Stimulated activated CD4-positive, alpha-beta T cell treated with anti-CD3 and anti-CD28 coated beads, Interleukin-12 subunit alpha, Interleukin-12 subunit beta, amount 100 ng/mL, for 4 hours (primary cell): ENCODE data around the gene ADAP1.

ENCODE experiments used
- DNase-seq: peaks from one replicate; pipeline ENCODE4 v3.0.0-alpha.2; 2020

Gene ADAP1

DNA sequence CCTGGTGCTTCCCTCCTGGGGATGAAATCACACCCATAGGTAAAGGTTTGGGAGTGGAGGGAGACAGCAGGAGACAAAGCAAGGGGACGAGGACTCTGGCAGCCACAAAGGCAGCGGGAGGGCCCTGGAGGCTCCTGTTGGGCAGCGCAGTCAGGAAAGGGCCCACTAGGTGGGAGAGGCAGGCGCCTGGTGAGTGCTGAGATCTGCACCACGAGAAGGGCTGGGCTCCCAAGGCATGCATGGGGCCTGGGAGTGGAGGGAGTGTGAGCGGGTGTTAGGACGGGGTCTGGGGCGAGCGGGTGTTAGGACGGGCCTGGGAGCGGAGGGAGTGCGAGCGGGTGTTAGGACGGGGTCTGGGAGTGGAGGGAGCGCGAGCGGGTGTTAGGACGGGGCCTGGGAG is 65.1 kb downstream of the ADAP1 start:
- DNase-seq = no peak

DNA sequence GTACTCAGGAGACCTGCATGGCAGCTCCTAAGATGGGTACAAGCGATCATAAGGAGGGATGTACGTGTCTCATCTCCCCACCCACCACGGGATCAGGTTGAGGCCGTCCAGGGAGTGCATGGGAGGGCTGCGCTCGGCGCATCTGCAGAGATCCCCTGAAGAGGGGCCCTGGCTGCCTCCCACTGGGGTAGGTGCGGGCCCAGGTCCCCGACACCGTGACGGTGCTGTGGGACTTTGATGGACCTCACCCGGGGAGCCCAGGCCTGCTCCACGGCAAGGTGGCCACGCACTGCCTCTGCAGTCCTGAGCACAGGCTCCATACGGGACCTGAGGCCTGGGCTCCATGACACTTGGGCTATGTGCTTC is 65.5 kb downstream of the ADAP1 start:
- no peak for DNase-seq

DNA sequence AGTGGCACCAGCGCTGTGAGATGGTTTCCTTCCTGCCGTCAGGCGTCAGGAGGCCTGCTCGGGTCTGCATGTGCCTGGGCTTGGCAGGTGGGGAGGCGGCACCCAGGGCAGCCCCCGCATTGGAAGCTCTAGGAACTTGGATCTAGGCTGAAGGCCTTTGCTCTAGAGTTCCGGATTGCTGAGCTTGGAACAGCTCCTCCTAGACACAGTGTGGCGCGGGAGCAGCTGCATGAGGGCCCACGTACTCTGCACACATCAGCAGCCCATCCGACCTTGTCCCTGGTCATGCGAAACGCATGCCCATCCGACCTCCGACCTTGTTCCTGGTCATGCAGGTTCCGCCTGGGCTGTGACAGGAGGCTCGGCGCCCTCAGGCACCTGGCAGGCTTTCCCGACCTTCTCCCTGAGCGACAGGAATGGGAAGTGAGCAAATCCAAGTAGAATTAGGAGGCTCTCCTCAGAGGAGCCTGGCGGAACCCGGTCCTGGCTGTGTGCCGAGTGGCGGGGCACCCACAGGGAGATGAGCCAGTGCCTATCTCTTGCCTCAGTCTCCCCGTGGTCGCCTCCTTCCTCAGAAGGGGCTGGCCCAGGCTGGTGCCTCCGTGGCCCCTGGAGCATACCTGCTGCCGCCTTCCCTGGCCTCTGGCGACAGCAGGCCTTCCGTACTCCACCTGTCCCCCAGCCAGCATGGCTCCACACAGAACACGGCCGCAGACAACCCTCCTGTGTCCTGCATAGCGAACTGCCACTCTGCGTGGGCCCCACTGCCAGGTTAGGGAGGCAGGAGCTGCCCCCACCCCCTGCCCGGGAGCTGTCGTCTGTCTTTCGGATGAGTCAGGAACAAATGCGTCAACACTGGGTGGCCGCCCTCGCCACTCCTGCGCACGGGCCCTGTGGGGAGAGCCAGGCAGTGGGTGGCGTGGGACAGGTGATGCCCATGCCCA is 66.1 kb downstream of the ADAP1 start:
- no peak for DNase-seq

DNA sequence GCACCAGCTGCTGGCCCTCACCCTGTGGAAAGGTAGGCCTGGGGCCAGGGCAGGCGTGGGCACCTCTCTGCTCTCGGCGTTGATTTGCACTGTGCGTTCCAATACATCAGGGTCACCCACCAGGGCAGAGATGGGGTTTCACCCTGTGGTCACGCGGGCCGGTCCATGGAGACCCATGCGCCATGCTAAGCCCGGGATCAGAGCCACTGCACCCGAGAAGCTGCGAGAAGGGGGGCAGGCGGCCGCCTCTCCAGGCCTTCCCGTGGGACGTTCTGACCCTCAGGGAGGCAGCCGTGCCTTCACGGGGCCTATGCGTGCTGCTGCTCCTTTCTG is 67.0 kb downstream of the ADAP1 start:
- no peak for DNase-seq

DNA sequence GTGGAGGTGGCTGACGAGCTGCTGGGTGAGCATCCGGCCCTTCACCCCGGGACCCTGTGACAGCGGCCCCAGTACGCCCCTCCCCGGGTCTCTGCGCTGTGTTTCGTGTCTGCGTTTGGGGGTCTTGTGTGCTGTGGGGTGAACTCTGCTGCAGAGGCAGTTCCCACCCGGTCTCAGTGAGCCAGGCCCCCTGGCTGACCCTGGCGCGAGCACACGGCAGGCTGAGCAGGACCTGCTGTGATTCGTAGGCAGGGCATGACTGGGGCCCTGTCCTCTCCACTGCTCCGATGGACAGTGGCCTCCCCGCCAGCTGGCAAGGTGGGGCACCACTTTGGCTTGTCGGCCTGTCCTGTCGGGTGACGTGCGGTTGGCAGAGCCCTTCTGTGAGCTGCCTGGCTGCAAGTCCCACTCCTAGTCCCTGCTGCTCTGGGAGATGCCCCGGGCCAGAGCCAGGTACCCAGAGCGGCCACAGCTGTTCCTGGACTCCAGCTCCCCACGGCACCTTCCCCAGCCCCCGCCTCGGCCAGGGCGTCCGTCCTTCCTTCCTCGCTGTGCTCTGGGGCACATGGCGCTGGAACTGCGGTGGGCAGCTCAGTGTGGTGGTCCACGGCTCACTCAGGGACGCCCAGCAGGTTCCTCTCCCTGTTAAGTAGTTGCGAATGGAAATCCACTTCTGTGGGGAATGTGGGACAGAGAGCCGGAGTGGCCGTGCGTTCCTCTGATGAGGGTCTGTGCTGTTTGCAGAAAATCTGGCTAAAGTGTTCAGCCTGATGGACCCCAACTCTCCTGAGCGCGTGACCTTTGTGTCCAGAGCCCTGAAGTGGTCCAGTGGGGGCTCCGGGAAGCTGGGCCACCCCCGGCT is 67.6 kb downstream of the ADAP1 start:
- no peak for DNase-seq

DNA sequence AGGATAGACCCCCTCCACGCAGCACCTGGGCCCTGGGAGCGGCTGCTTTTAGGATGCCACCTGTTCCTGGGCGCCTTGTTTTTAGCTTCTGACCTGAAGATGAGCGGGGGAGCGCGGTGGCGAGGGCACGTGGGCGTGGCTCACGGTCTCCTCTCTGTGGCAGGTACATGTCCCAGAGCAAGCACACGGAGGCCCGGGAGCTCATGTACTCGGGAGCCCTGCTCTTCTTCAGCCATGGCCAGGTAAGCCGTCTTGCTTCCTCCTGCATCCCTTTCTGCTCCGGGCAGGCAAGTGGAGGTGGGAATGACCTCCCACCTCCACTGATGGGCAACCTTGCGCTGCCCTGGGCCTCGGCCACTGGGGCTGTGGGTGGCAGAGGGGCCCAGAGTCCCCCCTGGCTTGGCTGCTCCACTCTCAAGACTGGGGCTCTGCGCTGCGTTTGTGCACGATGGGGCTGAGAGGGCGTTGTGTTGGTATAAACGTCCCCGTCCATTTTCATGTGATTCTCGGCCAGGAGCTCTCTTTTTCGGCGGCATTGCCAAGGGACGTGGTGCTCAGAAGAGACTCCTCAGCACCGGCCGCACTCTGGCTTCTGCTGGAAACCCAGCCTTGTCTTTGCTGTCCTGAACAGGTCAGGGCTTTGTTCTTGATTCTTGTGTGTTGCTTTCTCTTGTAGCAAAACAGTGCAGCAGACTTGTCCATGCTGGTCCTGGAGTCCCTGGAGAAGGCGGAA is 68.4 kb downstream of the ADAP1 start:
- no peak for DNase-seq

DNA sequence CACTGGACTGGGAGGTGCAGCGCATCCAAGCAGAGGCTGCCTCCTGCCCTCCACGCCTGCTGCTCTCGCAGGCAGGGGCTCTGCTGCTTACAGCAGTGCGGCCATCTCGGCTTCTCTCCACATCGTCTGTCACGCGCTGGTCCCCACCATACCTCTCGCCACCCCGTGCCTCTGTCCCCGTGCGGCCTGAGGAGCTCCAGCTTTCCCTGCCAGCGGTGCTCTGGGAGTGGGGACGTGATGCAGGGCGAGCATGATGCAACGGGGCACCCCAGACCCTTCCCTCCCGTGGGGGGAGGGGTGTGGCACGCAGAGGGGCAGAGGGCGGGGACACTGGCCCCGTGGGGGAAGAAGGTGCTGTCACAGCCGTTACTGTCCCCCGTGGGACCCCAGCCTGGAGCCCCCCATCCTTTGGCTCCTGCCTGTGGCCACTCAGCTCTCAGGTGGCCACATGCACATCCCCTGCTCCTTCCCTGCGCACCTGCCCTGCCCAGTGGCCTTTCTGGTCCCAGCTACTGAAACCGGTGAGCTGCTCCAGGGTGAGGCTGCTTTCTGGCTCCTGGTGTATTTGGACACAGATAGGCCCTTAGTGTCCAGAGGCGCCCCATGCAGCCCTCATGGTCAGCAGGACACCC is 69.1 kb downstream of the ADAP1 start:
- DNase-seq = no peak

DNA sequence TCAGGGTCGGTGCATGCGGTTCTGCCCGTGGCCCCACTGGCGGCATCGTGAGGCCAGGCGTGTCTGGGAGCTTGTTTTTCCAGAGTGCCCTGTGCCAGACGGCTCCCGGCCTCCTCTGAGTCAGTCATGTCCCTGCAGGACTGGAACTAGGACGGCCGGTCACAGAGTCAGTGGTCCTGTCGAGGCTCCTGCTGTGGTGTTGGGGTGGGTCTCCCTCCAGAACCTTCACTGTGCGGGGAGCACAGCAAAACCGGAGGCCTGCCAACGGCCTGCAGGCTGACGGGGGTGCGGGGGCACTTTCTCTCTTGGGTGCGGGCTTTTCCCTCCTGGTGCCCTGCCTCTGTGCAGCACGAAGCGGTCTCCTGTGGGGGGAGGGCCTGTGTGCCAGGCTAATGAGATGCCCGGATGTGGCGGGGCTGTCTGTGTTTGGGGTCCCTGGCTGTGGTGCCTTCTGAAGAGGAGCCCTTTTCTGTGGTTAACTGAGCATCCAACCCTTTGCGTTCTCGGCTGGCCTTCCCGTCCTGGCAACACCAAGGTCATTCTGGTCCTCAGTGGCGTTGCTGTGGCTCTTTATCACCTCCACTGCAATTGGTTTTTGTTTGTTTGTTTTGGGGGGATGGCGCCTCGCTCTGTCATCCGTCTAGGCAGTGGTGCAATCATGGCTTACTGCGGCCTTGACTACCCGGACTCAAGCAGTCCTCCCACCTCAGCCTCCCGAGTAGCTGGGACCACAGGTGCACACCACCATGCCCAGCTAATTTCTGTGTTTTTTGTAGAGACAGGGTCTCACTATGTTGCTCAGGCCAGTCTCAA is 70.1 kb downstream of the ADAP1 start:
- DNase-seq = no peak

DNA sequence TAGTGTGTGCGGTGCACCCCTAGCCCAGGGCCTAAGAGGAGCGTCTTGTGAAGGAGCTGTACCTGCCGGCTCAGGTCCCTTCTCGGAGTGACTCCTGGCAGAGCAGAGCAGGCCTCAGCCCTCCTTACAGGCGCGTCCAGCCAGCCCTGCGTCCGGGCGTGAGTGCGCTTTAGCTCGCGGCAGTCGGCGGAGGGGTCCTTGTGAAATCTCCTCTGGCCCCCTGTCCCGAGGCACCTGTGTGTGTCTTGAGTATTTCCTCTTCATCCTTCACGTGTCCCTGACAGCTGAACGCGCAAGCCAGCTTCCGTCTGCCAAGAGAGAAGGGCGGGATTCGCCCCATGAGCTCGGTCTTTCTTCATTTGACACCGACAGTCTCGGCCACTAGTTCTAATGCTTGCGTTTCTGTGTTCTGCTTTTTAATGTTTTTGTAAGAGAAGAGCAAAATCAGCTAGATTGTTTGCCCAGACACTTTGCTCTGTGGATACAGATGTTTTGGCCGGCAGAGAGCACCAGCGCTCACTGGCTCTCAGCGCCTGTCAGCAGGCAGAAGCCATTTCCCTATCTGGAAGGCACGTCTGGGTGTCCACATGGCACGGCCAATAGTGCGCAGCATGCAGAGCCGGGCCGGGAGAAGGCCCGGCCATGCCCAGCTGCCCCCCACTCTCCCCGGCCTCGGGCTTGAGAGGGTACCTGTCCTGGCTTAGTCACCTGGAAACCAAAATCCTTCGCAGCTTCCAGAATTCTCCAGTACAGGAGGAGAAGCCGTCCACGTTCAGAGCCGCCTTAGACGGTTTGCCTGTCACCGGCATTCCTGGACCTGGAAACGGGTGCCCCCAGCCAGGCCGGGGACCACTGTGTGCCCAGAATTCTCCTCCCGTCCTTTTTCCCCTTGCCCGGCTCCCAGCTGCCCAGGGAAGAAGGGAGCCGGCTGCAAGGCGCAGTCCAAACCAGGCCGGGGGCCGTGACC is 71.1 kb downstream of the ADAP1 start:
- no peak for DNase-seq

DNA sequence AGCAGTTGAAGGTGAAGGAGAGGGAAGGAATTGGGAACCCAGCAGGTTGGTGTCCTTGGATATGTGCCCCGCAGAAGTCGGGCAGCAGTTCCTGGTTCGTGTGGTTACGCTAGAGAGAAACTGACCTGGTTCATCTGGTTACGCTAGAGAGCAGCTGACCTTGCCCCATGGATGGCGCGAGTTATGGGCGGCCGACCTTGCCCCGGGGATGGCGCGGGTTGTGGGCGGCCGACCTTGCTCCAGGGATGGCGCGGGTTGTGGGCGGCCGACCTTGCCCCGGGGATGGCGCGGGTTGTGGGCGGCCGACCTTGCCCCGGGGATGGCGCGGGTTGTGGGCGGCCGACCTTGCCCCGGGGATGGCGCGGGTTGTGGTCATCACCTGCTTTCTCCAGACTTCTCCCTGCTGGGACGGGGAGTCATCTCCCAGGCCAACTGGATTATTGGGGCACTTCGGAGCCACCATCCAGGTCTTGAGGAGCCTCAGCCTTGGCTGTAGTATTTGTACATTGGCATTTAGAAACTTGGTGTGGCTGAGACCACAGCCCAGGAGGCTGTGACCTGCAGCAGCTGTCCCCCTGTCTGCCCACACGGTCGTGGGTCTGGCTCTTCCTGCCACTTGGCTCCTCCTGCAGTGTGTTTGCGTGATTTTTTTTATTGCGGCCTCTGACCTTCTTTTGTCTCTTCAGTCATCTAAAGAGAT is 72.0 kb downstream of the ADAP1 start:
- no peak for DNase-seq

DNA sequence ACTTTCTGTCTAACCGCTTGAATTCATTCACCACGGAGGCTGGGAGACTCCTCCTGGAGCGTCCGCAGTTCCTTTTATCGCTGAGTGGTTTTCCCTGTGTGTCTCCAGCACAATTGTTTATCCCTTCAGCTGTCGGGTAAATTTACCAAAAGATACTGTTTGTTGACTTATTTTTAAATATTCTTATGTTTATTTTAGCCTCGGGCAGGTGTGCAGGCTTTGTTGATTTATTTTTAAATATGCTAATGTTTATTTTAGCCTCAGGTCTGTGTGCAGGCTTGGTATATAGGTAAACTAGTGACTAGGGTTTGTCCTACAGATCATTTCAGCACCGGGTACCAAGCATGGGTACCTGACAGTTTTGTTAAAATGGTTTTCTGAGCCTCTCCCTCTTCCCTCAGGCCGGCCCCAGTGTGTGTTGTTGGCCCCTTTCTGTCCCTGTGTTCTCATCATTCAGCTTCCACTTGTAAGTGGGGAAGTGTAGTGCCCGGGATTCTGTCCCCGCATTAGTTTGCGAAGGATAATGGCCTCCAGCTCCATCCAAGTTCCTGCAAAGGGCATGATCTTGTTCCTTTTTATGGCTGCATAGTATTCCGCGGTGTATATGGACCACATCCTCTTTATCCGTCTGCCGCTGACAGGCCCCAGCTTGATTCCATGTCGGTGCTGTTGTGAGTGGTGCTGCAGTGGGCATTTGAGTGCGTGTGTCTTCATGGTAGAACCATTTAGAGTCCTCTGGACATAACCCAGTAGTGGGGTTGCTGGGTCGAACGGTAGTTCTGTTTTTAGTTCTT is 72.8 kb downstream of the ADAP1 start:
- no peak for DNase-seq

DNA sequence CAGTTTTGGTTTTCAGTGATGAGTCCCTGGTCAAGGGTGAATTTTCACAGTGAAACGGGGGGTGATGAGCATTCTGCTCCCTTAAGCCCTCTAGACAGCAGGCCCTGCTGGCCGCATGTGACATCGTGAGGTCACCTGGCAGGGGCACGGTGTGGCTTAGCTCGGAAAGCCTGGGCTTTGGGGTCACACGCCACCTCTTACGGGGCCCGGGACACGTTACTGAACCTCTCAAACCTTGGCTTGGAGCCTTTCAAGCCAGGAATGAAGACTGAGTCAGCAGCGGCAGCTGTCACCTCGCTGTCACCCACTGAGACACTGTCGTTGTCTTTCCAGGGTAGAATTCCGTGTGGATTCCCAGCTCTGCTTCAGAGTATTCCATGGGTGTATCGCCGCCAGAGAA is 74.0 kb downstream of the ADAP1 start:
- DNase-seq = no peak

DNA sequence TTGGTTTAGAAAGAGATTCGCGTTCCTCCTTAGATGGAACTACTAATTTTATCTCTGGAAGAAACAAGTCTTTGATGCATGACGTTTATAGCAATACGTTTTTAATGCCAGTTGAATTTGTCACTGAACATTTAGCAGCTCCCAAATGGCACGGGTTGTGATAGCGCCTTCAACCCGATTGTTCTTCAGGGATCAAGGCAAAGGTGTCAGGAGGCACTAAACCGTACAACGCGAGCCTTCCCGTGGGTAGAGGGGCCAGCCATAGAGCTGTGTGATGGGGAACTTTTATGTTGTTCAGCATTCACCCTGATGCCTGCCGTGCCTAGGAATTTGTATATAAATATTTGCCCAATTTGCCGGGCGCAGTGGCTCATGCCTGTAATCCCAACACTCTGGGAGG is 74.8 kb downstream of the ADAP1 start:
- no peak for DNase-seq

DNA sequence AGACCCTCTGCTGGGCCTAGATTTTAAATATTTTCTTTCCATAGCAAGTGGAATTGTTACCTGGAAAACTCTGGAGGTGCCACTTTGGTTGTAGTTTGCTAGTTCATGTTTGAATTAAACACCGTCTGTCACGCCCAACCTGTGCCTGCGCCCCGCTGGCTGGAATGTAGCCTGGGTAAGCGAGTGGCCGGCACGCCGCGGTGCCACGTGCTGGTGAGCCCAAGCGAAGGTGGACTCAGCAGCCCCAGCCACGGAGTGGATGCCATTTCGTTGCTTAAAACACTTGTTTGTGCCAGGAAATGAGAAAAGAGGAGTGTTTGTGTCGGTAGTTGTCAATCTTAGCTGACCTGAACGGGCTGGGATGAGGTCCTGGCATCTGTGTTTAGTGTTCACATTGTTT is 75.4 kb downstream of the ADAP1 start:
- DNase-seq = no peak

DNA sequence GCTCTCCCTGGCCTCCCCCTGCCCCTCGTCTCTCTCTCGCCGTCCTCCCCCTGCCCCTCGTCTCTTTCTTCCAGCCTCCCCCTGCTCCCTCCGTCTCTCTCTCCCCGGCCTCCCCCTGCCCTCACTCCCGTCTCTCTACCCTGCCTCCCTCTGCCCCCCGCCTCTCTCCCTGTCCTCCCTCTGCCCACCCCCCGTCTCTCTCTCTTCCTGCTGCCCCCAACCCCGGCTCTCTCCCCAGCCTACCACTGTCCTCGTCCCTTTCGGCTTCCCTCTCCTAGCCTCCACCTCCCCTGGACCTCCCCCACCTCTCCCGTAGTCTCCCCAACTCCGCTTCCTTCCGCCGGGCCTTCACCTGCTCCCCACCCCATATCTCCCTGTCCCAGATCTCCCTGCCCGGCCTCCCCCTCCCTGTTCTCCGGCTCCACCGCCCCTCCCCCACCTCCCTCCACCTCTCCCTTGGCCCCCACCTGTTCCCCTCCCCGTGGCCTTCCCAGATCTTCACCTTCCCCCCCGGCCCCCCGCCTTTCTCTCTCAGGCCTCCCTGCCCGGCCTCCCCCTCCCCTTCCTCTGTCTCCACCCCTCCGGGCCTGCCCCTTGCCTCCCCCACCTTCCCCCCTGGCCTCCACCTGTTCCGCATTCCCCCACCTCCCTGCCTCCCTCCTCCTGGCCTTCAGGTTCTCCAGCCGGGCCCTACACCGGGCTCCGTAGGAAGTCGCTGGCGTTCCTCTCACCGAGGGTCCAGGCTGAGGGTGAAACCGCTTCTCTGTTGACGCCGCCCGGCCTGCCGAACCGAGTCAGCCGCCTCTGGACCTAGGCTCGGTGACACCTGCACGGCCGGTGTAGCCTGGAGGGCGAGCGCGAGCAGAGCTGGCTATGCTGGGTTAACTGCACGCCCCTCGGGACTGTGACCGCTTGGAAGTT is 76.9 kb downstream of the ADAP1 start:
- no peak for DNase-seq

DNA sequence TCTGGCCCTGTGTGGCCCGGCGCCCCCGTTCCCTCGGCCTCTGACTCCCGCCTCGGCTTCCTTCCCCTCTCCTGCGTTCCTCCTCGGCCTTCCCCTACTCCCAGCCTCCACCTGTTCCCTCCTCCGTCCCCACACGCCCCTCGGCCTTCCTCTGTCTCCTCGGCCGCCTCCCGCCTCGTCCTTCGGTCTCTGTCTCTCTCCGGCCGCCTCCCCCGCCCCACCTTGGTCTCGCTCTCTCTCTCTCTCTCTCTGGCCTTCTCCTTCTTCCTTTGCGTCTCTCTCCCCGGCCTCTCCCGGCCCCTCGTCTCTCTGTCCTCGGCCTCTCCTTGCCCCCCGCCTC is 77.5 kb downstream of the ADAP1 start:
- DNase-seq = no peak

DNA sequence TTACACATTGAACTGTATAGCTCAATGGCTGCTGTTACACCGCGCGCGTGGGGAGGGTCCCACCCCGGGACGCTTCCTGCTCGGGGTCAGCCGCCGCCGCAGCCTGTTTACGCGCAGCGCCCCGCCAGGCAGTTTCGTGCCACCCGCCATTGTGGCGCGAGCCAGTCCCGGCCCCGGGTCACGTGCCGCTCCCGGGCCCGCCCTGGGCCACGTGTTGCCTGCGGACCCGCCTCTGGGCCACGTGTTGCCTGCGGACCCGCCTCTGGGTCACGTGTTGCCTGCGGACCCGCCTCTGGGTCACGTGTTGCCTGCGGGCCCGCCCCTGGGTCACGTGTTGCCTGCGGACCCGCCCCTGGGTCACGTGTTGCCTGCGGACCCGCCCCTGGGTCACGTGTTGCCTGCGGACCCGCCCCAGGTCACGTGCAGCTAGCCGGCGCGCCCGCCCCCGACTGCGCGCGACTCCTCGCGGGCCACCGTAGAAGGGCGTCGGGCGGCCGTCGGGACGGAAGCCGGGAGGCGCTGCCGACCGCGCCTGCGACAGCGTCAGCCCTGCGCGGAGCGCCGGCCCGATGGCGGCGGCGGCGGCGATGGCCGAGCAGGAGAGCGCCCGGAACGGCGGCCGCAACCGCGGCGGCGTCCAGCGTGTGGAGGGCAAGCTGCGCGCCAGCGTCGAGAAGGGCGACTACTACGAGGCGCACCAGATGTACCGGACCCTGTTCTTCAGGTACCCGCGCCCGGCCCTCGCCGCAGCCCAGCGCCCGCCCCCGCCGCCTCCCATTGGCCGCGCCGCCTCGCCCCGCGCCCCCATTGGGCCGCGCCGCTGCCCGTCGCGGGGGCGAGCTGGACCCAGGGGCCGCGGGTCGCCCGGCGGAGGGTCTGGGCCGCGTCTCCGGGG is 78.2 kb downstream of the ADAP1 start, which contains the start of gene GET4:
Gene GET4 (plus strand): TSS at position 478 of the 895 bp plus-strand sequence. CDS start 92 bp downstream, at position 570.
- peak; percentile 95 for DNase-seq
